Stimulated activated CD8-positive, alpha-beta memory T cell treated with anti-CD3 and anti-CD28 coated beads, Interleukin-7, amount 100 ng/mL, for 1 hour (primary cell): Measurements from ENCODE around the gene ZNF689.

Source experiments
- DNase-seq, 2 donors: peaks; one replicate each; pipeline ENCODE4 v3.0.0-alpha.2; 2020; ENCODE audit warnings: low read depth in 2 of 2

ZNF689 gene

GRCh38 chr16:30562021-30562420, 48.2 kb downstream of the ZNF689 start:
- no peak for DNase-seq

- no peak for DNase-seq
Observed at GRCh38 chr16:30561089-30561816, 48.9 kb downstream of the ZNF689 start.

GRCh38 chr16:30559690-30560089, 50.5 kb downstream of the ZNF689 start:
- DNase-seq: no peak

GRCh38 chr16:30558789-30559377, 51.3 kb downstream of the ZNF689 start:
- DNase-seq: no peak

DNA sequence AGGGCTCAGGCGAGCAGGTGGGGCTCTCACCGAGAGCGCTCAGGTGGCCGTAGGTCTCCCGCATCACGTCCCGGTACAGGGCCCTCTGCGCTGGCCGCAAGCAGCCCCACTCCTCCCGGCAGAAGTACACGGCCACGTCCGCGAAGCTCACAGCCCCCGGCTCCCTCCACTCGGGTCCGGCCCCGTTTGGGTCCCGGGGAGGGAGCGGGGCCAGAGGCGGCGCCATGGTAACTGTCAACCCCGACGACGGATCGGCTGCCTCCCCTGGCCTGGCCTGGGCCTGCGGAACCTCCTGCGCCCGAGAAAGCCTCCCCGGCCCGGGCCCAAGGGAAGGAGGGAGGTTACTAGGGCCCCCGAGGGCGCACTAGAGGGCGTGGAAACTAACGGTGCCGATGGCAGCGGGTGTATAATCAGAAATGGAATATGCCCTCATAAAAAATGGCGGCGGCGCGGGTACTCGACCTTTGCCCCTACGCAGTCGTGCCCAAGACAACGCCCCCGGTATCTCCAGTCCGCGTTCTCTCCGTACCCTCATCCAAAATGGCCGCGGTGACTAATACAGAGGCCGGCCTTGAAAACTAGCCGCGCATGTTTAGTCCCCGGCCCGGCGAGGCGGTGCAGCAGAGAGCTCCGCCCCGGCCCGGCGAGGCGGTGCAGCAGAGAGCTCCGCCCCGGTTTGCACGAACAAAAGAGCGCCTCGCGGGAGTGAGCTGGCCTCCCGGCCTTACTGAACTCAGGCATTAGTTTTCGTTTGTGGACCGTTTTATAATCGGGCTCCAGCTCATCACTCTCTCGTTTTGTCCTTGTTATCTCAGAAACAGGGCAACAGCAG, 52.0 kb downstream of the ZNF689 start, which contains the start of gene ZNF764:
ZNF764 (minus strand) TSS at position 418 of the 832 bp plus-strand sequence; CDS start at position 226, 192 bp downstream.
- peak; percentile 89 for DNase-seq

DNA sequence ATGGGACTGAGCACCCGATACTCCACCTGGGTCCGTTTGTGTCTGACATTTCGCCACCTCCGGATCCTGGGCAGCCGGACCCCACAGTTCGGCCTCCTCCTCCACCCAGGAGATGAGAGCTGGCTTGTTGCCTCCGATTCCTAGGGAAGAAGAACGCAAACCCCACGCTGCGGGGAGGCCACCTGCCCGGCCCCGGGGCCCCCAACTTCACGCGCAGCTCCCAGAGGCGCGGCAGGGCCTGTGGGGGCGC, 52.6 kb downstream of the ZNF689 start:
- no peak for DNase-seq

GRCh38 chr16:30556125-30556473, 54.1 kb downstream of the ZNF689 start:
- no peak for DNase-seq

GRCh38 chr16:30555315-30556124, 54.7 kb downstream of the ZNF689 start:
- no peak for DNase-seq

DNA sequence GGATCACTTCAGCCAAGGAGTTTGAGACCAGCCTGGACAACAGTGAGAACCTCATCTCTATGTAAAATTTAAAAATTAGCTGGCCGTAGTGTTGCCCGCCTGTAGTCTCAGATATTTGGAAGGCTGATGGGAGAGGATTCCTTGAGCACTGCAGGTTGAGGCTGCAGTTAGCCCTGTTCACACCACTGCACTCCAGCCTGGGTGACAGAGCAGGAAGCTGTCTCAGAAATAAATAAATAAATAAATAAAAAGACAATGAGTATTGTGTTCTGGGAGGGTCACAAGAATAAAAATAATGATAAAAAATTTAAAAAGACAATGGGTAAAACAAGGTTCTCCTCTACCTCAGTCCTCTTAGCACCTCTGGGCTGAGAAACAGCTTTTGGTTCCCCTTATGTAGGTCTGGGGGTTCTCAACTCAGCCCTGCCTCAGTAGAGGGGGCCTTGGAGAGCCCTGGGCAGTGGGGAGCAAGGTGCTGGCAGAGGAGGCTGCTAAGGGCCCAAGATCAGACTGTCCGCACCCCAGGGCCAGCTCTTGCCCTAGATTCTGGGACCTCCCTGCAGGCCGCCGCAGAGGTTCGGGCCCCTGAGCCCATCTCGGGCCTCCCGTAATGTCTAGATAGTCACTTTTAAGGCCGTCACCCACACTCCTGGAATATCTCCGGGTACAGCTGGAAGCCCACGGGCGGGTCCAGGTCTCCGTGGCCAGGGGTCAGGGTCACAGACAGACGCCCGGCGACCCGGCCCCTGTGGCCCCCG, 55.5 kb downstream of the ZNF689 start:
- no peak for DNase-seq

- no peak for DNase-seq
Observed at GRCh38 chr16:30553393-30553899, 56.7 kb downstream of the ZNF689 start.

DNA sequence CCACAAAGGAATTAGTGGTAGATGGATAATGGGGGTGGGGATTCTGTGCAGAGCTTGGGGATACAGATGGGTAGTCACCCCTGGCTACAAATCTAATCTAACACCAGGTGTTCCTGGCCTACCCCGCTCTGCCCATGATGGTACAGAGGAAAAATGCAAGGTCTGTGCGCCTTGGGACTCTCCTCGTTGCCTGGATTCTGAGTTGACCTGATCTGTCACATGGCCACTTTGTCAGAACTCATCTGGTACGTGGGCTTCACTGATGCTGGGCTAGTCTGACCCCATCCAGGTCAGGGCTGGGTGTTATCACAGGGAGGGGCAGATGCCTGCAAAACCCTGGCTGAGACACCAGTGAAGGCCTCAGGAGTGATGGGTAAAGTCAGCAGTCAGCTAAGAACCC, 57.2 kb downstream of the ZNF689 start:
- no peak for DNase-seq
